Daoy (cell line): ENCODE data around the gene SMTN. TPM values are rescaled to one million over a fixed set of nuclear protein-coding genes. Genes with fewer than 3 reads are reported as not detected.
"Not testable (repeated sequence)": the region's sequence is repeated elsewhere in the genome, so short reads cannot be mapped to it uniquely, and the experiment has no call there.

Experiments used
- DNase-seq: peaks from one replicate; pipeline ENCODE4 v3.0.0-alpha.2; 2015; ENCODE audit warnings: low read depth
- total RNA-seq: library from RNA; depleted of rRNA; stranded (reverse); fragments of >200 nt; shearing (Covaris generic); gene quantifications from 2 replicates; pipeline ENCODE4 v1.2.3, GENCODE V29; 2014

The SMTN gene
- total RNA-seq, 1 experiment from 2014 or later = 163 TPM

GRCh38 chr22:31090217-31091085 is 9.3 kb downstream of the SMTN start:
- no peak for DNase-seq

GRCh38 chr22:31091106-31091975 is 10.2 kb downstream of the SMTN start:
- DNase-seq = no peak

DNA sequence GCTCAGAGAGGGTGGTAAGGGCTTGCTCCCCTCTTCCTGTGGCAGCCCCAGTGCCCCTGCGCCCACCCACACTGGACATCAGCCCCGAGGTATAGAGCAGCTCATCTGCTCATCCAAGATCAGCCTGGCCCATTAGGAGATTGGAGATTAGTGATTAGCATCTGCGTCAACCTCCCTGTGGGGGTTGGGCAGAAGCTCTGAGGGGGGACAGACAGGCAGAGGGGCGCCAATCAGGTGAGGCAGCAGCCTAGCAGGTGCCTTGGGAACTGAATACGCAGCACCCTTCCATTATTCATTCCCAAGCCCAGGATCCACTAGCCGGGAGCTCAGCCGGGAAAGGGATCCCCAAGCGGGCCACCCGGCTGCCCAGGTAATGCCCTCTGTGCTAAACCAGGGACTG is 11.0 kb downstream of the SMTN start:
- DNase-seq = no peak

- DNase-seq = no peak
Observed at GRCh38 chr22:31093086-31093850, 12.2 kb downstream of the SMTN start.

- DNase-seq = no peak
Observed at GRCh38 chr22:31094021-31094551, 13.0 kb downstream of the SMTN start.

DNA sequence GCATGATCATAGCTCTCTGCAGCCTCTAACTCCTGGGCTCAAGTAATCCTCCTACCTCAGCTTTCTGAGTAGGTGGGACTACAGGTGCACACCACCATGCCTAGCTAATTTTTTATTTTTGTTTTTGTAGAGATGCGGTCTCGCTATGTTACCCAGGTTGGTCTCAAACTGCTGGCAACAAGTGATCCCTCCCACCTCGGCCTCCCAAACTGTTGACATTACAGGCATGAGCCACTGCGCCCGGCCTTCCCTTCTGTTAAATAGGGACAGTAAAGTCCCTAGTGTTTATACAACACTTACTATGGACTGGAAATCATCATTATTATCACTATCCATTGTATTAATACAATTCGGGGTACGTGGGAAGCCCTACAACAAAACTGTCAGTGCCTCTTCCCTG is 13.6 kb downstream of the SMTN start:
- DNase-seq = no peak

GRCh38 chr22:31095637-31096249 is 14.6 kb downstream of the SMTN start:
- no peak for DNase-seq

DNA sequence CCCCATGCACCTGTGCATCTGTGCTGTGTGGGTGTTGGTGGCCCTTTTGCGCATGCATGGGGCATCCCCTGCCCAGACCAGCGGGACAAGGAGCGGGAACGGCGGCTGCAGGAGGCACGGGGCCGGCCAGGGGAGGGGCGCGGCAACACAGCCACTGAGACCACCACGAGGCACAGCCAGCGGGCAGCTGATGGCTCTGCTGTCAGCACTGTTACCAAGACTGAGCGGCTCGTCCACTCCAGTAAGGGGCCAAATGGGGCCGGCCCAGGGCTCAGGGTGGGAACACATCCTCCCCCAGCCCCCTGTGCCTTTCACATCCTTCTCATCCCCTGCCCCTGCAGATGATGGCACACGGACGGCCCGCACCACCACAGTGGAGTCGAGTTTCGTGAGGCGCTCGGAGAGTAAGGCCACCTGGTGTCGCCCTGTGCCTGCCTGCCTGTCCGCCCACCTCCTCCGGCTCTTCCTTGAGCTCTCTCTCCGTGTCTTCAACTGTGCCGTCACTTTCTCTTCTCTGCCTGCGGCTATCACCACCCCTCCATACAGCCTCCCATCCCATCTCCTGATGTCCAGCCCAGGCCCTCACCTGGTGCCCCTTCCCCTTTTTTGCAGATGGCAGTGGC is 15.7 kb downstream of the SMTN start:
- DNase-seq = no peak

DNA sequence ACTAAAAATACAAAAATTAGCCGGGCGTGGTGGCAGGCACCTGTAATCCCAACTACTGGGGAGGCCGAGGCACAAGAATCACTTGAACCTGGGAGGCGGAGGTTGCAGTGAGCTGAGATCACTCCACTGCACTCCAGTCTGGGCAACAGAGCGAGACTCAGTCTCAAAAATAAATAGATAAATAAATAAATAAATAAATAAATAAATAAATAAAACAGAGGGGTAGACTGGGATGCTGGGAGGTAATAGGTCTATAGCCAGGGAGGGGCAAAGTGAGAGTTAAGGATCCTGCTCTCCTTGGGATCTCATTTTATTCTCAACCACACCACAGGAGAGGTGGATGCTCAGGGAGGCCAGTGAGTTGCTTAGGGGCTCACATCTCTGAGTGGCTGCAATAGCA is 16.4 kb downstream of the SMTN start:
- DNase-seq = not testable (repeated sequence)

DNA sequence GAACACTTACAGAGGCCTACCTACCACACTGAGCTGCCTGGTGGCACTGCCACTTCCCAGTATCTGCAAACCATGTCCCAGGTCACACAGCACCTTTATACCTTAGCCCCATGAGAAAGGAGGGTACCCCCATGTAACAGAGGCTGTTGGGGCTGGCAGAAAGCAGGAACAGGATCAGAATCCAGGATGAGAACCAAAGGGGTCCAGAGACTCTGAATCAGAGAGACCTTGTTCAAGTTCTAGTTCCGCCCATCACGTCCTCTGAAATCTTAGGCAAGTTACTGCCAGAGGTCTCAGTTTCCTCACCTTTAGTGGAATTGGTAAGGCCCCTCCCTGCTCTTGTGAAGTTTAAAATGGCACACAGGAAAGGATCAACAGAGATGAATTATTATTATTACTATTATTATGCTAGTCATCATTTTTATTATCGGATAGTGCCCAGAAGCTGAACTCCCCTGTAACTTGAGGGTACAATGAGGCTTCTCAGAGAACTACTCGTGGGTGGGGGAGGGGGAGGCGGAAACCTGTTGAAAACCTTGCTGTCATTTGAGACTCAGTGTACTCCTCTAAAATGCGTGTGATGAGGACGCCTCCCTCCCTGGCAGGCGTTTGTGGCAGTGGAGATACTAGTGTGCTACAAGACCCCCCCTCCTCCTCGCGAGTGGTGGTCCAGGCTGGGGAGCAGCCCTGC is 17.0 kb downstream of the SMTN start:
- DNase-seq = no peak

DNA sequence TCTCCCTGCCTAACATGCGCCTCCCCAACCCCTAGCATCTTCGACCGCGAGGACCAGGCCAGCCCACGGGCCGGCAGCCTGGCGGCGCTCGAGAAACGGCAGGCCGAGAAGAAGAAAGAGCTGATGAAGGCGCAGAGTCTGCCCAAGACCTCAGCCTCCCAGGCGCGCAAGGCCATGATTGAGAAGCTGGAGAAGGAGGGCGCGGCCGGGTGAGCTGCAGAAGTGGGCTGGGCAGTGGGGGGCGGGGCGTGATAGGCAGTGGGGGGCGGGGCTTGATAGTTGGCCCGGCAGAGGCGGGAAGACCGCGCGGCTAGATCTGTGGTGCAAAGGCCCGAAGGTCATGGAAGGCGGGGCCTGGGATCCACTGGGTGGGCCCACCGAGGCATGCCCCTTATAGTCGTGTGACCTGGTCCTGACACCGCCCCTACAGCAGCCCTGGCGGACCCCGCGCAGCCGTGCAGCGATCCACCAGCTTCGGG is 17.6 kb downstream of the SMTN start:
- no peak for DNase-seq

GRCh38 chr22:31099386-31099785 is 18.3 kb downstream of the SMTN start:
- no peak for DNase-seq

GRCh38 chr22:31099841-31100761 is 19.0 kb downstream of the SMTN start:
- no peak for DNase-seq

DNA sequence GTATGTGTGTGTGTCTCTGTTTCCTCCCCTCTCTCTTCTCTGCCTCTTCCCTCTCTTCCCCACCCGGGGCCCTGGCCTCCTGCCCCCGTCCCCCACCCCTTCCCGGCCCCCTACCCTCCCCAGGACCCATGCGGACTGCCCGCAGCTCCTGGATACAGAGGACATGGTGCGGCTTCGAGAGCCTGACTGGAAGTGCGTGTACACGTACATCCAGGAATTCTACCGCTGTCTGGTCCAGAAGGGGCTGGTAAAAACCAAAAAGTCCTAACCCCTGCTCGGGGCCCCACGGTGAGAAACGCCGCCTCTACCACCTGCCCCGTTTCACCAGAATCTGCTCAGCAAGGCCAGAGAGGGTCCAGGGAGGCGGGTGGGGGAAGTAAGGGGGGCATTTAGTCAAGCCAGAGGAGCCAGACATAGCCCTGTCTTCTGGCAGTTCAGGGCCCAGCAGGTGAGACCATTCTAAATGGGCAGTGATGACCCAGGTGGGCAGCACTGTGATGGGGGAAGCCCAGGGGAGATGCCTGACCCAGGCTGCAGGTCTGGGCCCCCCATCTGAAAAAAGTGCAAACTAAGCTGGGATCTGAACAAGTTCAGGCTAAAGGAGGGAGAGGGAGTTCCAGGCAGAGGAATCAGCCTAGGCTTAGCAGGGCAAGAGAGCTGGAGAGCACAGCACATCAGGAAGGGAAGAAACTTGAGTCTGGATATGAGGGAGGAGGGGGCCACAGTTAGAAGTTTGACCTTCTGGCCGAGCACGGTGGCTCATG is 19.8 kb downstream of the SMTN start:
- no peak for DNase-seq

- DNase-seq = peak; percentile 48
Observed at GRCh38 chr22:31102441-31103081, 21.4 kb downstream of the SMTN start.

- no peak for DNase-seq
Observed at GRCh38 chr22:31103111-31103510, 22.0 kb downstream of the SMTN start.

DNA sequence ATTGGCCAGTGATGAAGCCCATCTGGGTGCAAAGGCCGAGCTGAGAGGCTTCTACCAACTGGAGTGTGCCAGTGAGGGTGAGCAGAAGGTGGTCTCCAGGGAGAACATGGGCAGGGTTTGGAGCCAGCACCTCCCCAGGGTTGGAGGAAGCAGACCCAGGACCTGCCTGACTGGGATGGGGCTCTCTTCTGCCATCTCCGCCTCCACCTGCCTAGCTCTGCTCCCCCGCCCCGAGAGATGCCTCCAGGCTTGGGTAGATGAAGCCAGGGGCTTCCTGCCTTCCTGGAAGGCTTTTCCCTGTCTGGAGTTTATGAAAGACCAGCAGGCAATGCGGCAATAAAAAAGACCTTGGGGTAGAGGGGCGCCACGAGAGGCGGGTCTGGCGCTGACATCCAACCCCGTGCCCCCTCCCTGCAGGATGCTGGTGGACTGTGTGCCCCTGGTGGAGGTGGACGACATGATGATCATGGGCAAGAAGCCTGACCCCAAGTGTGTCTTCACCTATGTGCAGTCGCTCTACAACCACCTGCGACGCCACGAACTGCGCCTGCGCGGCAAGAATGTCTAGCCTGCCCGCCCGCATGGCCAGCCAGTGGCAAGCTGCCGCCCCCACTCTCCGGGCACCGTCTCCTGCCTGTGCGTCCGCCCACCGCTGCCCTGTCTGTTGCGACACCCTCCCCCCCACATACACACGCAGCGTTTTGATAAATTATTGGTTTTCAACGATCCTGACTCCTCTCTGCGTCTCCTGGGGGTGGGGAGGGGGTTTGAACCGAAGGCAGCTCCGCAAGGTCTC is 23.0 kb downstream of the SMTN start:
- no peak for DNase-seq
